HG03469 (cell line): Measurements from ENCODE around the gene MTNR1A.

Experiments
- ATAC-seq: cut with Tn5 transposase; IDR thresholded peaks from one replicate; pipeline ENCODE4 v1.9.1; 2021; ENCODE audit warnings: mild to moderate bottlenecking, moderate library complexity, moderate number of reproducible peaks; ENCODE audit not compliant: unreplicated experiment

Gene MTNR1A

GRCh38 chr4:186554914-186555827 is at the start of gene MTNR1A:
Gene MTNR1A, minus strand, starts transcription at chr4:186555567. Its CDS starts 202 bp downstream, at chr4:186555365.
- ATAC-seq, result no peak

- no peak for ATAC-seq
These were observed 48.9 kb upstream of the MTNR1A start for GRCh38 chr4:186604124-186604807.

- no peak for ATAC-seq
These were observed 47.6 kb upstream of the MTNR1A start for GRCh38 chr4:186602978-186603377.

GRCh38 chr4:186599483-186599882 is 44.1 kb upstream of the MTNR1A start:
- ATAC-seq, result no peak

- no peak for ATAC-seq
These were observed 43.3 kb upstream of the MTNR1A start for GRCh38 chr4:186598686-186599085.

GRCh38 chr4:186596850-186597390 is 41.6 kb upstream of the MTNR1A start:
- ATAC-seq, result no peak

- ATAC-seq, result no peak
These were observed 41.0 kb upstream of the MTNR1A start for GRCh38 chr4:186596346-186596745.

- ATAC-seq, result no peak
These were observed 38.2 kb upstream of the MTNR1A start for GRCh38 chr4:186593587-186593973.

GRCh38 chr4:186592966-186593586 is 37.7 kb upstream of the MTNR1A start:
- no peak for ATAC-seq

GRCh38 chr4:186592445-186592844 is 37.1 kb upstream of the MTNR1A start:
- ATAC-seq, result no peak

- ATAC-seq, result no peak
These were observed 36.3 kb upstream of the MTNR1A start for GRCh38 chr4:186591651-186592050.

- ATAC-seq, result no peak
These were observed 33.1 kb upstream of the MTNR1A start for GRCh38 chr4:186588503-186588902.

- ATAC-seq, result peak; percentile 89
These were observed 32.1 kb upstream of the MTNR1A start for GRCh38 chr4:186587416-186588018.

- no peak for ATAC-seq
These were observed 30.8 kb upstream of the MTNR1A start for GRCh38 chr4:186586205-186586604.

GRCh38 chr4:186584912-186585311 is 29.5 kb upstream of the MTNR1A start:
- no peak for ATAC-seq

GRCh38 chr4:186581421-186581820 is 26.1 kb upstream of the MTNR1A start:
- ATAC-seq, result no peak

- ATAC-seq, result no peak
These were observed 25.3 kb upstream of the MTNR1A start for GRCh38 chr4:186580669-186581068.

GRCh38 chr4:186570193-186570996 is 15.0 kb upstream of the MTNR1A start:
- no peak for ATAC-seq

- ATAC-seq, result no peak
These were observed 14.3 kb upstream of the MTNR1A start for GRCh38 chr4:186569533-186570192.

- ATAC-seq, result no peak
These were observed 10.7 kb upstream of the MTNR1A start for GRCh38 chr4:186566068-186566467.
